Peyer's patch (tissue), 4 donors: ENCODE data around the gene MYZAP. TPM values are rescaled to one million over a fixed set of nuclear protein-coding genes. Genes with fewer than 3 reads are reported as not detected.

Experiments
- DNase-seq, 3 donors: peaks; one replicate each; pipeline ENCODE4 v3.0.0-alpha.2; 2017 to 2019
- H3K27ac ChIP-seq, 4 donors: fragments of 200-600 bp; sonication (generic); one replicate each; pipeline ENCODE4 v1.5.1; 2016 to 2019
- H3K27me3 ChIP-seq, 2 donors: fragments of 200-600 bp; sonication (generic); one replicate each; pipeline ENCODE4 v1.5.1; 2019
- H3K36me3 ChIP-seq, 3 donors: fragments of 200-600 bp; sonication (generic); one replicate each; pipeline ENCODE4 v1.5.1; 2016 to 2019
- H3K4me1 ChIP-seq, 4 donors: fragments of 200-600 bp; sonication (generic); one replicate each; pipeline ENCODE4 v1.5.1; 2016 to 2019
- H3K4me3 ChIP-seq, 4 donors: fragments of 200-600 bp; sonication (generic); 1 replicate in 3 of 4; 2 replicates in 1 of 4; pipeline ENCODE4 v1.5.1; 2016 to 2019; ENCODE audit warnings: mild to moderate bottlenecking in 1 of 4
- H3K9me3 ChIP-seq, 4 donors: fragments of 200-600 bp; sonication (generic); one replicate each; pipeline ENCODE4 v1.5.1; 2016 to 2019; ENCODE audit warnings: mild to moderate bottlenecking in 1 of 4
- POLR2A ChIP-seq, 2 donors: fragments of 450-650 bp; IDR thresholded peaks; one replicate each; pipeline ENCODE4 v1.5.1; 2017; ENCODE audit warnings: antibody characterized with exemption in 2 of 2, mild to moderate bottlenecking in 2 of 2, moderate library complexity in 2 of 2
- total RNA-seq, 4 donors: library from RNA; depleted of rRNA; stranded (reverse); fragments of >200 nt; gene quantifications; one replicate each; pipeline ENCODE4 v1.1.0, GENCODE V29; 2016
- TF ChIP-seq, protein P1 (sequence below), 6 experiments: fragments of 450-650 bp in 4 of 6; fragments of 200-600 bp in 2 of 6; sonication (generic) in 1 of 6; IDR thresholded peaks; one replicate each; pipeline ENCODE4 v1.5.1; 2017 to 2019; ENCODE audit warnings: antibody characterized with exemption in 6 of 6, mild to moderate bottlenecking in 3 of 6, moderate library complexity in 1 of 6

Gene MYZAP
- total RNA-seq, 4 donors from 2014 or later: 2.5 to 36.3 (median 17.4) TPM

DNA sequence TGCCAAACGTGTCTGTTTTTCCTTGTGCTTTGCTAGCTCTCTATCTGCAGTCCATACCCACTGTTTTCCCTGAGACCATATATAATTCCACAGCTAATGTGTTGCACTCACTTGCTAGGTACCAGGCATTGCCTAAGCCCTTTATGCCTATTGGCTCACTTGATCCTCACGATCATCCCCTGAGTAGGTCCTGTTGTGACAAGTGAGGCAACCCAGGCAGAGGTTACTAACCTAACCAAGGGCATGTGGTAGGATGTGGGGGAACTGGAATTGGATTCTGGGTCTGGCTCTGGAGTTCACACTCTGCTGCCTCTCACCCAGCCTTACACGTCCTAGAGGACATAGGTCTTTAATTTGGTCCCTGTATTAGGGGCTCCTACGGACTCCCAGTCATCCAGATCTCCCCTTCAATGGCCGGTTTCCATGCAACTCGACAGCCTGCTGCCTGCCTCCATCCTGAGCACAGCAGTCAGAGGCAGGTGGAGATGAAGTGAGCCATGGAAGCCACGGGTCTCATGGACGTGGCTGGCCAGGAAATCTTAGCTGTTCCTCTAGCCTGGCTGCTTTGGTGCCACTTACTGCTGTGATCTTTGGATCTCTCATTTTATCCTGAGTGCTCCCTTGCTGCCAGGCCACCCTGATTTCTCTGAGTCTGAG lies 38.9 kb upstream of the MYZAP start:
- no peaks in the 10 kb centered on the region for H3K36me3 ChIP-seq
- H3K27ac ChIP-seq: no peak overlapping the region
- H3K4me3 ChIP-seq: no peak overlapping the region
- DNase-seq: no peak
- no peaks in the 10 kb centered on the region for H3K27me3 ChIP-seq
- H3K9me3 ChIP-seq: no peaks in the 10 kb centered on the region
- TF ChIP-seq, protein P1, sequence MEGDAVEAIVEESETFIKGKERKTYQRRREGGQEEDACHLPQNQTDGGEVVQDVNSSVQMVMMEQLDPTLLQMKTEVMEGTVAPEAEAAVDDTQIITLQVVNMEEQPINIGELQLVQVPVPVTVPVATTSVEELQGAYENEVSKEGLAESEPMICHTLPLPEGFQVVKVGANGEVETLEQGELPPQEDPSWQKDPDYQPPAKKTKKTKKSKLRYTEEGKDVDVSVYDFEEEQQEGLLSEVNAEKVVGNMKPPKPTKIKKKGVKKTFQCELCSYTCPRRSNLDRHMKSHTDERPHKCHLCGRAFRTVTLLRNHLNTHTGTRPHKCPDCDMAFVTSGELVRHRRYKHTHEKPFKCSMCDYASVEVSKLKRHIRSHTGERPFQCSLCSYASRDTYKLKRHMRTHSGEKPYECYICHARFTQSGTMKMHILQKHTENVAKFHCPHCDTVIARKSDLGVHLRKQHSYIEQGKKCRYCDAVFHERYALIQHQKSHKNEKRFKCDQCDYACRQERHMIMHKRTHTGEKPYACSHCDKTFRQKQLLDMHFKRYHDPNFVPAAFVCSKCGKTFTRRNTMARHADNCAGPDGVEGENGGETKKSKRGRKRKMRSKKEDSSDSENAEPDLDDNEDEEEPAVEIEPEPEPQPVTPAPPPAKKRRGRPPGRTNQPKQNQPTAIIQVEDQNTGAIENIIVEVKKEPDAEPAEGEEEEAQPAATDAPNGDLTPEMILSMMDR (IDR thresholded peaks at IDR 0.05): no peak
- TF ChIP-seq POLR2A (IDR thresholded peaks at IDR 0.05): no peak
- H3K4me1 ChIP-seq: peaks cover 0 to 3% (median 0%) of the 10 kb centered on the region in 4 donors

DNA sequence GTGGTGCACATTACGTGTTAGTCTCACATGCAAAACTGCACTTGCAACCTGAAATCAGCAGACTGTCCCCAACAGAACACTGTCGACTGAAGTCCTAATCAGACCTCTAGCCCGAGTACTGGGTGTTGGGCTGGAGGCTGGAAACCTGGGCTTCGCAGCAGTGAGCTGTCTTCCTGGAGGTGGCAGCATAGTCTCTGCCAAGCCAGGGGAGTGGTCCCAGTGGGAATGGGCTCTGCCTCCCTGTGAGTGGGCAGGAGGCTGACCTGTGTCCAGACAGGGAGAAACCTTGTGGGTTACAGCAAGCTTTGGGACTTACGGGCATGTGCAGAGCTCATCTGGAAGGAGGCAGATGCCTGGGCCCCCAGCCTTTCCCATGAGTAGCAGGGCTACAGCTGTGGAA lies 38.2 kb upstream of the MYZAP start:
- peaks cover 0 to 3% (median 0%) of the 10 kb centered on the region in 4 donors for H3K4me1 ChIP-seq
- TF ChIP-seq, protein P1 (IDR thresholded peaks at IDR 0.05): no peak
- no peak for TF ChIP-seq POLR2A (IDR thresholded peaks at IDR 0.05)
- H3K4me3 ChIP-seq: no peak overlapping the region
- no peak overlapping the region for H3K27ac ChIP-seq
- H3K9me3 ChIP-seq: no peaks in the 10 kb centered on the region
- H3K27me3 ChIP-seq: no peaks in the 10 kb centered on the region
- no peak for DNase-seq
- H3K36me3 ChIP-seq: no peaks in the 10 kb centered on the region

DNA sequence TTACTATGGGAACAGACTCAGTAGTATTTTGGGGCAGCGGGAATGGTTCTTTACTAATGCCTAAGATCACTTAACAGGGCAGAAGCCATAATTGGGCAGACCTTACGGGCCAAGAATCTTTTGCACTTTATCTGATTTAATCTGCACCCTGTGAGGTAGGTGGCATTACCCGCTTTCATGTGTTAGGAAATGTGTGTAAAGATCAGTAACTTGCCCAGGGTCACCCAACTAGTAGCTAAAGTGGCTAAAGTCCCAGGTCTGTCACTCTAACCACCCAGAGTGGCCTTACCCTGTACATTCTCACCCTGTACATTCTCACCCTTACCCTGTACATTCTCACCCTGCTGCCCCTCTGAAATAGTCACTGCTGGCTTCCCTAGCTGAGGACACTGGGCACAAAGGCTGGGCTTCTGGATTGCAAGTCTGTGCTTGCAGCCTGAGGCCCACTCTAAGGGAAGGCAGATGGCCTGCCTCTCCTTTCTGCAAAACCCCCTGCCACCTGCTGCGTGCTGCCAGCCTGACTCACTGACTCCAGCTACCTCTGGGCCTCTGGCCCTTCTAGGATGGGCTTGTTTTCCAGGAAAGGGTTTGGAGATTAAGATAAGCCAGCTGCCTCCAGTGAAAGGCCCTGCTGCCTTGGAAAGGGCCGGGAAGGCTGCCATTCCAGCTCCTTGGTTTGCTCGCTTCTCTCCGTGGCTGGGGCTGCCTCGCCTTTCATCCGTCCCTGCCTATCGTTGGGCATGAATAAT lies 37.5 kb upstream of the MYZAP start:
- no peak for DNase-seq
- Histone ChIP-seq H3K4me3 (no peak overlapping the region), H3K9me3 (no peaks in the 10 kb centered on the region)

DNA sequence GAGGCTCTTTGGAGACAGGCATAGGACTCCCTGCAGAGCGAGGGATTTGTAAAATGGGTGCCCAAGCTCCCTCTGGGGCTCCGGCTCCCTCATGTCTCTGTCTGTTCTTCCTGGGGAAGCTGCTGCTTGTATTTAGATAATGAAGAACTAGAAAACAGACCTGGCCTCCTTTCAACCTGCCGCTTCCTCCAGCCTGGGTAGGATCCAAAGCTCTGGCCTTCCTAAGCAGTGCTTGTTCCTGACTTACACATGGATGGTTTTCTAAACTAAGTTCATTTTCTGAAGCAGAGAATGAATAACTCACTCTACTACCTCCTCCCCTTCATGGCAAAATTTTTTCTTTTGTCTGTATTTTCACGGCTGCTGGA lies 36.9 kb upstream of the MYZAP start:
- no peak overlapping the region for H3K4me3 ChIP-seq
- H3K27me3 ChIP-seq: no peaks in the 10 kb centered on the region
- peaks cover 0 to 3% (median 0%) of the 10 kb centered on the region in 4 donors for H3K4me1 ChIP-seq
- no peak for TF ChIP-seq POLR2A (IDR thresholded peaks at IDR 0.05)
- TF ChIP-seq, protein P1 (IDR thresholded peaks at IDR 0.05): no peak
- no peak for DNase-seq
- no peaks in the 10 kb centered on the region for H3K36me3 ChIP-seq
- H3K27ac ChIP-seq: no peak overlapping the region
- H3K9me3 ChIP-seq: no peaks in the 10 kb centered on the region

More for the DNA sequence above, 37.5 kb upstream of the MYZAP start:
- Histone ChIP-seq H3K36me3 (no peaks in the 10 kb centered on the region), H3K27ac (no peak overlapping the region), H3K27me3 (no peaks in the 10 kb centered on the region), H3K4me1 (peaks cover 0 to 3% (median 0%) of the 10 kb centered on the region in 4 donors)
- TF ChIP-seq, protein P1 (IDR thresholded peaks at IDR 0.05): no peak
- TF ChIP-seq POLR2A (IDR thresholded peaks at IDR 0.05): no peak

DNA sequence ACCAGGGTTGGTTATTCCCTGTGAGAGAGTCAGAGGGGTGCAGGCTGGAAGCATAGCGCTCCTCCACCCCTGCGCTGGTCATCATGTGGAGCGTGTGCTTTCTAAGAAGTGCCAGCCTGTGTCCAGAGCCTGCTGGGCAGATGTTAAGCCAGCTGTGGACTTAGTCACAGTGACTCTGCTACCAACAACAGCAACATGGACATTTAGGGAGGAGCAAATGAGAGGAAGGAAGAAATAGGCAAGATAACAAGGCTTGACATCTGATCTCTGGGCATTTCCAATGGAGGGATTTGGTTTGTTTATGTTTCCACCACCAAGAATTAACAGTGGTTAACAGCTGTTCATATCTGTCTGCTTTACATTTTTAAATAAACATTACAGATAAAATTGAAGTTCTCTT lies 36.4 kb upstream of the MYZAP start:
- TF ChIP-seq POLR2A (IDR thresholded peaks at IDR 0.05): no peak
- TF ChIP-seq, protein P1 (IDR thresholded peaks at IDR 0.05): no peak
- no peaks in the 10 kb centered on the region for H3K9me3 ChIP-seq
- DNase-seq: no peak
- no peak overlapping the region for H3K4me3 ChIP-seq
- H3K27ac ChIP-seq: no peak overlapping the region
- peaks cover 0 to 6% (median 0%) of the 10 kb centered on the region in 4 donors for H3K4me1 ChIP-seq
- H3K27me3 ChIP-seq: no peaks in the 10 kb centered on the region
- H3K36me3 ChIP-seq: no peaks in the 10 kb centered on the region
